Vagina (tissue), 2 donors: ENCODE measurements around the gene PABPC1L. TPM values are rescaled to one million over a fixed set of nuclear protein-coding genes. Genes with fewer than 3 reads are reported as not detected.
"Not testable (repeated sequence)": the region's sequence is repeated elsewhere in the genome, so short reads cannot be mapped to it uniquely, and the experiment has no call there.

Experiments used
- DNase-seq, 2 donors: peaks; one replicate each; pipeline ENCODE4 v3.0.0-alpha.2; 2017; ENCODE audit errors: extremely low spot score in 2 of 2
- H3K27ac ChIP-seq: fragments of 200-600 bp; sonication (generic); one replicate; pipeline ENCODE4 v1.5.1; 2019
- H3K27me3 ChIP-seq: fragments of 200-600 bp; sonication (generic); one replicate; pipeline ENCODE4 v1.5.1; 2019
- H3K36me3 ChIP-seq, 2 donors: fragments of 200-600 bp; sonication (generic); one replicate each; pipeline ENCODE4 v1.5.1; 2017 to 2019
- H3K4me1 ChIP-seq: fragments of 200-600 bp; sonication (generic); one replicate; pipeline ENCODE4 v1.5.1; 2019
- H3K4me3 ChIP-seq, 2 donors: fragments of 200-600 bp; sonication (generic); 1 replicate in 1 of 2; 2 replicates in 1 of 2; pipeline ENCODE4 v1.5.1; 2016 to 2019
- H3K9me3 ChIP-seq: fragments of 200-600 bp; sonication (generic); one replicate; pipeline ENCODE4 v1.5.1; 2019
- POLR2A ChIP-seq, 2 donors: fragments of 450-650 bp; IDR thresholded peaks; one replicate each; pipeline ENCODE4 v1.6.1; 2017; ENCODE audit warnings: antibody characterized with exemption in 2 of 2, mild to moderate bottlenecking in 2 of 2, moderate library complexity in 2 of 2
- POLR2AphosphoS5 ChIP-seq, 2 donors: sonication (generic); formaldehyde crosslinking; IDR thresholded peaks; one replicate each; pipeline ENCODE4 v1.9.0; 2017; ENCODE audit warnings: antibody characterized with exemption in 2 of 2, mild to moderate bottlenecking in 2 of 2, low read depth in 1 of 2; ENCODE audit not compliant: insufficient read depth in 1 of 2
- intact Hi-C: fragments of 100-400 bp; cut with DNase I; formaldehyde crosslinking; loops from one replicate; pipeline ENCODE4 v1.15.1; 2023
- total RNA-seq: library from RNA; depleted of rRNA; stranded (reverse); fragments of >200 nt; gene quantifications from one replicate; pipeline ENCODE4 v1.2.3, GENCODE V29; 2016
- TF ChIP-seq, protein P1 (sequence below), 3 experiments: fragments of 450-650 bp in 2 of 3; fragments of 200-600 bp in 1 of 3; sonication (generic) in 1 of 3; IDR thresholded peaks; one replicate each; pipeline ENCODE4 v1.5.1; 2017 to 2019; ENCODE audit warnings: antibody characterized with exemption in 3 of 3, mild to moderate bottlenecking in 2 of 3, moderate library complexity in 2 of 3

PABPC1L gene
- 19.6 TPM for total RNA-seq

DNA sequence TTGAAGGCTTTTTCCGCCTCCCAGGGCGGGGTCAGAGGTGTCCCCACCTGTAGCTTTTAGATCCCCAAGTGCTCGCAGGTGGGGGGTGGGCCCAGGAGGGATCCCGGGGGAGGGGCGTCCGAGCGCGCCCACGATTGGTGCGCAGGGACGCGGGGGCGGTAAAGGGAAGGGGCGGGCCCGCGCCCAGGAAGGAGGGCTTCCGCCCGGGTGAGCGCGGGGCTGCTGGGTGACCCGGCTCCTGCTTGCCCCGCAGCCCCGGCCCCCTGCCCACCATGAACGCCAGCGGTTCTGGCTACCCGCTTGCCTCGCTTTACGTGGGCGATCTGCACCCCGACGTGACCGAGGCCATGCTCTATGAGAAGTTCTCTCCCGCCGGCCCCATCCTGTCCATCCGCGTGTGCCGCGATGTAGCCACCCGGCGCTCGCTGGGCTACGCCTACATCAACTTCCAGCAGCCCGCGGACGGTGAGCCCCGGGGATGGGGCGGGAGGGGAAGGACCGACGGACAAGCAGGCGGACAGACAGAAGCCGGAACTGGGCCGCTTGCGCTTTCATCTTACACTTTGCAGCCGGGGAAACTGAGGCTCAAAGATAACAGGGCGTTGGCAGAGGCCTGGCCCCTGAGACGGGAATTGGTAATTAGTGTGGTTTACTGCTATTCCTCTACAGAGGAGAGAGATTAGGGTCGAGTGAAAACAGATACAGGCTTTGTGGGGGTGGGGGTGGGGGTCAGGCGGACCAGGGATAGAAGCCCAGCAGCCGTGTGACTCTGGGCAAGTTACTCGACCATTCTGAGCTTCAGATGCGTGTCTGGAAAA is at the start of gene PABPC1L:
TSS of gene PABPC1L (plus strand) at position 189 of the 818 bp plus-strand sequence. CDS start at position 273, 84 bp downstream.
- Histone ChIP-seq H3K27ac (no peak within 1 kb of the TSS), H3K9me3 (no peaks in the 10 kb centered on the region), H3K36me3 (peaks cover 0 to 22% of the 10 kb centered on the region in 2 donors), H3K4me1 (peaks cover 17% of the 10 kb centered on the region), H3K27me3 (no peaks in the 10 kb centered on the region), H3K4me3 (peak within 1 kb of the TSS; percentile 53 to 57)
- TF ChIP-seq POLR2AphosphoS5 (IDR thresholded peaks at IDR 0.05; ENCODE audit: insufficient read depth in 1 of 2, low read depth in 1 of 2) (no peak), POLR2A (IDR thresholded peaks at IDR 0.05) (no peak)
- TF ChIP-seq, protein P1, sequence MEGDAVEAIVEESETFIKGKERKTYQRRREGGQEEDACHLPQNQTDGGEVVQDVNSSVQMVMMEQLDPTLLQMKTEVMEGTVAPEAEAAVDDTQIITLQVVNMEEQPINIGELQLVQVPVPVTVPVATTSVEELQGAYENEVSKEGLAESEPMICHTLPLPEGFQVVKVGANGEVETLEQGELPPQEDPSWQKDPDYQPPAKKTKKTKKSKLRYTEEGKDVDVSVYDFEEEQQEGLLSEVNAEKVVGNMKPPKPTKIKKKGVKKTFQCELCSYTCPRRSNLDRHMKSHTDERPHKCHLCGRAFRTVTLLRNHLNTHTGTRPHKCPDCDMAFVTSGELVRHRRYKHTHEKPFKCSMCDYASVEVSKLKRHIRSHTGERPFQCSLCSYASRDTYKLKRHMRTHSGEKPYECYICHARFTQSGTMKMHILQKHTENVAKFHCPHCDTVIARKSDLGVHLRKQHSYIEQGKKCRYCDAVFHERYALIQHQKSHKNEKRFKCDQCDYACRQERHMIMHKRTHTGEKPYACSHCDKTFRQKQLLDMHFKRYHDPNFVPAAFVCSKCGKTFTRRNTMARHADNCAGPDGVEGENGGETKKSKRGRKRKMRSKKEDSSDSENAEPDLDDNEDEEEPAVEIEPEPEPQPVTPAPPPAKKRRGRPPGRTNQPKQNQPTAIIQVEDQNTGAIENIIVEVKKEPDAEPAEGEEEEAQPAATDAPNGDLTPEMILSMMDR (IDR thresholded peaks at IDR 0.05): no peak
- DNase-seq: peak in 1 of 2 donors; percentile 75
- intact Hi-C loops: no loop called here

DNA sequence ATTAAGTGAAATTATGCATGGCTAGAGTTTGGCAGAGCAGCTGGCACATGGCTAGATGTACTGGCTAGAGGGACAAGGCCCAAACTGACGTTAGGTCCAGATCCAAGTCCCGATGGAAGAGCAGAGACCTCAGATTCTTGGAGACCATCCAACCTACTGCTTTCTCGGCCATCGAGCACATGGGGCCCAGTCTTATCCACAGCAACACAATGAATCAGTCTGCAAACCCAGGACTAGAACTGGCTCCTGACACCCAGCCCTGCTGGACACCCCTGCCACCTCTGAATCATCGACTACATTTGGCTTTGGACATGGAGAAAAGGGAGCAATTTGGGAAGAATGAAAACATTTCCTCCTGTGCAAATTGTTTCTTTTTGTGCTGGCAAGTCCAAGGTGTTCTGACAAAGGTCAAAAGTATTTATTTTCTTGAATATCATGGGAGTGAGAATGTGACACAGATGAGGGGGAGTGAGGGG is 48.3 kb upstream of the PABPC1L start:
- Histone ChIP-seq H3K36me3 (no peaks in the 10 kb centered on the region), H3K27me3 (no peaks in the 10 kb centered on the region), H3K4me1 (peaks cover 7% of the 10 kb centered on the region), H3K4me3 (no peak overlapping the region), H3K27ac (peak overlapping the region; percentile 61), H3K9me3 (no peaks in the 10 kb centered on the region)
- TF ChIP-seq POLR2A (IDR thresholded peaks at IDR 0.05) (no peak), POLR2AphosphoS5 (IDR thresholded peaks at IDR 0.05; ENCODE audit: insufficient read depth in 1 of 2, low read depth in 1 of 2) (no peak)
- TF ChIP-seq, protein P1 (IDR thresholded peaks at IDR 0.05): no peak
- intact Hi-C loops: loop anchor here (10.0 kb wide), 1 partner anchor 177 kb away; no protein-coding TSS in a partner anchor
- DNase-seq: peak in 1 of 2 donors; percentile 89

DNA sequence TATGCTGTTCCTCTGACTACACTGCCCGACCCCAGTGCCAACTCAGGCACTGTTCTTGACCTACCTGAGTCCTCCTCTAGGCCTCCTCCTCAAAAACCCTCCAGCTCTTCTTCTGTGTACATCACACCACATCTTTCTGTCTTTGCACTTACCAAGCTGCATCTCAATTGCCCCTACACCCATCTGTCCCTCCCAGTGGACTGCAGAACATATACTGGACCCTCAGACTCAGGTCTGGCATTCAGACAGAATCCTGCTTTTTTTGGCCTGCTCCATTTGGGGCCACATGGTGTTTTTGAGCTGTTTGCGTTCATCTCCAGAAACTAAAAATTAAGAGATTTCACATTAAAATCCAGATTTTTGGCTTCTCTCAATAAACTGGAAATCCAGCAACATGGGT is 47.6 kb upstream of the PABPC1L start:
- no peaks in the 10 kb centered on the region for H3K36me3 ChIP-seq
- no peaks in the 10 kb centered on the region for H3K9me3 ChIP-seq
- peak overlapping the region; percentile 61 for H3K27ac ChIP-seq
- no peaks in the 10 kb centered on the region for H3K27me3 ChIP-seq
- H3K4me1 ChIP-seq: peaks cover 12% of the 10 kb centered on the region
- no peak overlapping the region for H3K4me3 ChIP-seq
- intact Hi-C loops: loop anchor here (10.0 kb wide), 1 partner anchor 177 kb away; no protein-coding TSS in a partner anchor
- TF ChIP-seq POLR2AphosphoS5 (IDR thresholded peaks at IDR 0.05; ENCODE audit: insufficient read depth in 1 of 2, low read depth in 1 of 2) (no peak), POLR2A (IDR thresholded peaks at IDR 0.05) (no peak)
- TF ChIP-seq, protein P1 (IDR thresholded peaks at IDR 0.05): no peak
- no peak for DNase-seq

DNA sequence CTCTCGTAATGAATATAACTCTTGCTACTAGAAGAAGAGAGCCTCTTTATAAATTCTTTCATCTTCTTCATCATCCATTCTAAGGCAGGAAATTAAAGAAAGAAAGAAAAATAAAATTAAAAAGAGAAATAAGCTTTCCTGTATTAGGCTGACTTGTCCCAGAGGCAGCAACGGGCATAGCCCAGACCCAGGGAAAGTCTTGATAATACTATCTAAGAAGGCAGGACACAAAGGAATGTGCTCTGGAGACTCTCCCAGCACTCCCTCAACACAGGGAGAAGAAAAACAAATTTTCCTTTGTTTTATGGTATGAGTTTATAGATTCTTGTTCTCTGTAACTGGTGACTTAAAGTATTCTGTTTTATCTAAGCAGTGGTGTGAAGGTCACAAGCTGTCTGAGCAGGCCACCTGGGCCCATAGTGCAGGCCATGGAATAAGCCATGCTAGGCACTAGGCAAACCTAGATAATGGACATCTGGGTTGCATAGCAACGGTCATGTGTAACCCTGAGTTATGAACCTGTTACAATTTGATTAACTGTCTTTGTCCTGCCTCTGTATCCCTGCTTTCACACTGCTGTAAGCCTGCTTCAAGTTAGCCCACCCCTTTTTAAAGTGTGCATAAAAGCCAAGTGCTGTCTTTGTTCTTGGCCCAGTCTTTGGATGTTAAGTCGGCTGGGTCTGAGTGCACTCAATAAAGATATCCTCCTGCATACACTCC is 46.3 kb upstream of the PABPC1L start:
- DNase-seq, H3K36me3 ChIP-seq, H3K27me3 ChIP-seq, H3K9me3 ChIP-seq, H3K4me3 ChIP-seq: not testable (repeated sequence)
- Histone ChIP-seq H3K4me1 (peaks cover 18% of the 10 kb centered on the region), H3K27ac (peak overlapping the region; percentile 36)
- intact Hi-C loops: loop anchor here (10.0 kb wide), 1 partner anchor 179 kb away; no protein-coding TSS in a partner anchor

DNA sequence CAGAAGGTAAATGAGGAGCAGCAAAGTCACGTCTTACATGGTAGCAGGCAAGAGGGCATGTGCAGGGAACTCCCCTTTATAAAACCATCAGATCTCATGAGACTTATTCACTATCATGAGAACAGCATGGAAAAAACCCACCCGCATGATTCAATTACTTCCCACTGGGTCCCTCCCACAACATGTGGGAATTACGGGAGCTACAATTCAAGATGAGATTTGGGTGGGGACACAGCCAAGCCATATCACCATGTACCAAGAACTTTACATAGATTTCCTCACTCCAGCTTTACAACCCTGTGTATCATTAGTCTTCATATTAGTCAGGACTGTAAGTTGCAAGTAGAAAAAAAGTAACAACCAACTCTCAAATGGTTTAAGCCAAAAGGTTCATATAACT is 45.4 kb upstream of the PABPC1L start:
- not testable (repeated sequence) for H3K27me3 ChIP-seq, H3K27ac ChIP-seq, DNase-seq, H3K9me3 ChIP-seq, H3K4me3 ChIP-seq, H3K36me3 ChIP-seq
- H3K4me1 ChIP-seq: peaks cover 18% of the 10 kb centered on the region
- intact Hi-C loops: loop anchor here (10.0 kb wide), 1 partner anchor 180 kb away; no protein-coding TSS in a partner anchor
